Inflammatory macrophage (primary cell): ENCODE data around the gene RAC2.
A peak's percentile ranks its signal among the peaks of the same experiment; 100 is the strongest.

Experiments used
- DNase-seq, 2 donors: peaks; one replicate each; pipeline ENCODE4 v3.0.0-alpha.2; 2020 to 2022

Gene RAC2

DNA sequence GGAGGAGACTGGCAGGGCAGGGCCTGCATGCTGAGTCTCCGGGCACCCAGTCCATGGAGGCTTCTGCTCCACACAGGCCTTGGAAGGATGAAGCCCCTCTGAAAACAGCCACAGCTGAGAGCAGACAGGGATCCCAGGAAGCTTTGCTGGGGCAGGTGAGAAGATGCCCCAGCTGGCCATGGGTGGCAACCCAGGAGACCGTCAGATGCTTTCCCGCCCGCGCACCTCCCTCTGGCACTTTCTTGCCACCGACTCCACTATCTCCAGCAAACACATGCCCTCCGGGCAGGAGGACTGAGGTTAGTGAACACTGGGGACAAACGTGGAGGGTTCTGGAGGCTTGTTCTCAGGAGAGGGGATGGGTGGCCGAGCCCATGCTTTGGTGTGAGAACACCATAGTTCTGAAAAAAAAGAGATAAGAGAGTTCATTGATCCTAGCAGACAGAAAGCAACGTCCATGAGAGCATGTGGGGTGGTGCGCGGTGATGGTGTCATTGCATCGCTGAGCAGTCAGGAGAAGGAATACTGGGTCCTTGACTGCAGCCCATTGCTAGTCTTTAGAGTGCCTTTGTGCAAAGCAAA, 58.3 kb downstream of the RAC2 start:
- DNase-seq, result no peak

DNA sequence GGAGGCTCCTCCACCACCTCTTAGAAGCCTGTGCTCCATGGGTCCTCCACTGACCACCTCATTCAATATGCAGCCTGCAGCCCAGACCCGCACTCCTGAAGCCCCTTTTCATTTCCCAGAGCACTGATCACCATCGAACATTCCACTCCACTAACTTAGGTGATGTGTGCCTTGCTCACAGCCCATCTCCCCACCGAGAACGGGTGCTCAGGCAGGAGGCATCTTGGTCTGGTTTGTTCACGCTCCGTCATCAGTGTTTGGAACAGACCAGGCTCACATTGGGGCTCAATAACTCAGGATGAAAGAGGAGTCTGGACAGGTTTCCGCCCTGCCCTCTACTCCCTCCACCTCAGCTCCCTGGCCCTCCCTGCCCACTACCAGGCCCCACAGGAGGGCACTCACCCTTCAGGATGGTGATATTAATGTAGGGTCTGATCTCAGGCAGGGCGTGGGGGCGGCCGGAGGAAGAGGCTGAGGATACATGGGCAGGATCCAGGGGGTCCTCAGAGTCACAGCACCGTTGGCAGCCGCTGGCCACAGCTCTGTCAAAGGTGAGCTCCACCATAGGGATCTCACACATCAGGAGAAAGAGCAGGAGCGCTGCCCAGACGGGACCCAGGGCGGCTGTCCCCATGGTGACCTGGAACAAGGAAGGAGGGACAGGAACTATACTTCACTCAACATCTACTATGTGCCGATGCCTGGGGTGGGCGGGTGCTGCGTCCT, 59.1 kb downstream of the RAC2 start:
- no peak for DNase-seq

DNA sequence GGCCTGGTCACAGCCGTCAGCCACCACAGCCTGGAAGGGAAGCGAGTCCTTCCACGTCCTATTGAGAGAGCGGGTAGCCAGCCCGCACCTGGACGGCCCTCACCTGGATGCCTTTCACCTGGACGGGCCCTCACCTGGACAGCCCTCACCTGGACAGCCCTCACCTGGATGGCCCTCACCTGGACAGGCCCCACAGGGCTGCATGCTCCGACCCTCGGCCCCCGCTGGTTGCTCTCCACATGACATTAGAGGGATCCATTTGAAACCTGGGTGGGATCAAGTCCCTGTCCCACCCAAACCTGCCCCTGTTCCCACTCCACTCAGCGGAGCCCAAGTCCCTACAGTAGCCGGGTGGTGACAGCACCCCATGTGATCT, 59.7 kb downstream of the RAC2 start:
- no peak for DNase-seq

DNA sequence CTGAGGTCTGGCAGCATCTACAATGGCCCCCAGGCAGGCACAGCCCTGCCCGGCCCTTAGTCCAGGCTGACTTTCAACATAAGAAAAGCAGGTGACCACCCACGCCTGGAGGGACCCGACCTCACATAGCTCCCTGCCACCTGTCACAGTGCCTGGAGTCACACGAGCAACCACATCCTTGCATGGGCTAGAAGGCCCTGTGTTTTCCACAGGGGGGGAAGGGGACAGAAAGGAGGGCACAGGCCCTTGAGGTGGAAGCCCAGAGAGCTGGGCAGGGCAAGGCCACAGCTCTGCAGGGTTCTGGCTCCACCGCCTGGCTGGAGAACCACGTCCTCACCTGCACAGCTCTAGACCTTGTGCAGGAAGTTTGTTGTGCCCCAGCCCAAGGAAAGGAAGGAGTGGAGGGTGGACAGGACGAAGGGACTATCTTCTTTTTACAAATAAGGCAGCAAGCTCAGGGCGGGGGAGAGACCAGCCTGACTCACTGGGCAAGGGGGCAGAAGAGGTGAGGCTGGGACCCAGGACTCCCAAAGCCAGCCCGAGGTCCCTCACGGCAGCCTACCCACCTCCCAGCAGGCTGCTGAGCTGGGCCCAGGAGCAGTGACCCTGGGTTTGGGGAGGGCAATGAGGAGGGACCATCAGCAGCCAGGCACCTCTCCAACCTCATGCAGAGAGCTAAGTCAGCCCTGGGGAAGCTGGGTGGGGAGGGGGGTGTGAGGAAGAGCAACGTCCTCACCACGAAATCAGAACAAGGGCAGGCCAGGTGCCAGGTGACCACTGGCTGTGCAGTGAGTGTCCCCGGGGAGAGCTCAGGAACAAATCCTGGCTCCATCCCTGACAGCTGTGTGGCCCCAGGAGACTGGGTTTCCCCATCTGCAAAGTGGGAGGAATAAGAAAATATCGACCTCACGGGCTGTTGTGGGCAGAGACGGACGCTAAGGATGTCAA, 60.4 kb downstream of the RAC2 start:
- no peak for DNase-seq

DNA sequence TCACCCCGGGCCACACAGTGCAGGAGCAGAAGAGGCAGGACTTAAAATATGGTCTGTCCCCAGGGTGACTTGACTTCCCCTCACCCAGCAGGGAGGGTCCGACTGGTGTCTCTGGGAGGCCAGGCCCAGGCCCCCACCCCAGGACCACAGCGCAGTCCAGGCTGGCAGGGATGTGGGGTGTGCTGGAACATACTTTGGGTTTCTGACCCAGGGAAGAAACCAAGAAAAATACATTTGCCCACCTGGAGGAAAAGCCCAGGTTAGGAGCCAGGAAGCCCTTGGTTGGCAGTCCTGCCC, 61.2 kb downstream of the RAC2 start:
- no peak for DNase-seq

DNA sequence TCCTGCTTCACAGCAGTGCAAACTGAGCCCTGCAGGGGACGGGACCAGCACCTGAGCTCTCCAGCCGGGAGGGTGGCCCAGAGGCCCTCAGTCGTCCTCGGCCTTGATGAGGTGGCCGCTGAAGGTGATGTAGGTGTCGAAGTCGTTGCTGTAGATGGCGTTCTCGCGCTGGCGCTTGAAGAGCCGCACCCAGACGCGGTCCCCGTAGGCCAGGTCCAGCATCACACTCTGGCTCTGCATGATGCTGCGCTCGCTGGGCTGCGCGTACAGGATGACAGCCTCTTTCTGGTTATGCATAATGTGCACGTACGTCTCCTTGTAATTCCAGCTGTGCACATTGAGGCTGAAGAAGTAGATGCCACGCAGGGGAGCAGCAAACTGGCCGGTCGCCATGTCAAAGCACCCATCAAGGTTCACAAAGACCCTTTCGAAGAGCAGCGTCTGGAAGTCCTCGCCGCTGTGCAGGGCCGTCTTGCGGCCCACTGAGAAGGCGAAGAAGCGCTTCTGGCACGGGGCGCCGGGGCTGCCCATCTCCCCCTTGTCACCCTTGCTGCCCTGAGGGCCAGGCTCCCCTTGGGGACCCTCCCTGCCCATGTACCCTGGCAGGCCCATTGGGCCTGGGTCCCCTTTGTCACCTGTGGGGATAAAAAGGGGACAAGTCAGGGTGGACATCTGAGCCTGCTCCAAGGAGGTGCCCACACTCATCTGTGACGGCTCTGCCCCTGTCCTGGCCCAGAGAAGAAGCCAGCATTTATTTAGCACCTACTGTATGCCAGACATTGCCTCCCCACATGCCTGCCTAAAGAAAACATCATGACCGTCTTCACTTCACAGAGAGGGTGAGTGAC, 61.7 kb downstream of the RAC2 start:
- no peak for DNase-seq

DNA sequence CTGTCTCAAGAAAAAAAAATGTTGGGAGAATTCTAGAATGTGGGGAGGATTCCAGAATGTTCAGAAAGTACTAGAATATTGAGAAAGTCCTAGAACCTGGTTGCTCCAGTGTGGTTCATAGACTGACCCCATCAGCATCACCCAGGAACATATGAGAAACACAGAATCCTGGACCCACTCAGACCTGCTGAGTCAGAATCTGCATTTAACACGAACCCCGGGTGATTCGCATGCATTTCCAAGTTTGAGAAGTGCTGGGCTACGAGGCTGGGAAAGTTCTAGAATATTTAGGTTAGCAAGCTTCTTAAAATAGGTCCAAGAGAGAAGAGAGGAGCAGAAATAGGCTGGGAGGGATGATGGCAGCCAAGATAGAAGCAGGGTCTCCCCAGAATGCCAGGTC, 62.4 kb downstream of the RAC2 start:
- DNase-seq, result no peak

DNA sequence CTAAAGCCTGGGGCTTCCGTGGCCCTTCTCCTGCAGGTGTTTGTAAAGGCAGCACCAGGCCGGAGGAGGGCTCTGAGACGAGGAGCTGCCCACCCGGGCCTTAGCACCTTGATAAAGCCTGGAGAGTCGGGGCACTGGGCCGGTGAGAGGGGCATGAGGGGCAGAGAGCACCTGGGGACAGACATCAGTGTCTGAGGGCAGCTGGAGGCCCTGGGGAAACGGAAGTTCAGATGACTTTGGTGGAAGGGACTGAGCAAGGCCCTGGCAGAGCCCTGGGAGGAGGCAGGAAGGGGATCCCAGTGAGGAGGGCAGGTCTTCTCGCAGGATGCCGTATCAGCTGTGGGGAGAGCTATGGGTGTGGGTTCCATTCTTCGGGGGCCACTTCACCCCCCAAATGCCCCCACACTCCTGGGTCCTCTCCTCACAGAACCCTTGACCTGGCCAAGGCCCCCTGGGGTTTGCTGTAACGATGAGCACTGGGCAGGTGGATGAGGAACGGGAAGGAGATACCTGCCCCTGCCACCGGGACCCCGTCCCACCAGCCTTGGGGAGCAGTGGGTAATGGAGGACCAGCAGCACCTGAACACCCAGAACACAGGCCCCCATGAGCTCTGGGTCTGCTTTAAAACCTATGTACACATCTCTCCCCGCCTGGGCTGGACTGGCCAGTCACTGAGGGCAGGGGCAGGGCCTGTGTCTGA, 63.4 kb downstream of the RAC2 start:
- no peak for DNase-seq

DNA sequence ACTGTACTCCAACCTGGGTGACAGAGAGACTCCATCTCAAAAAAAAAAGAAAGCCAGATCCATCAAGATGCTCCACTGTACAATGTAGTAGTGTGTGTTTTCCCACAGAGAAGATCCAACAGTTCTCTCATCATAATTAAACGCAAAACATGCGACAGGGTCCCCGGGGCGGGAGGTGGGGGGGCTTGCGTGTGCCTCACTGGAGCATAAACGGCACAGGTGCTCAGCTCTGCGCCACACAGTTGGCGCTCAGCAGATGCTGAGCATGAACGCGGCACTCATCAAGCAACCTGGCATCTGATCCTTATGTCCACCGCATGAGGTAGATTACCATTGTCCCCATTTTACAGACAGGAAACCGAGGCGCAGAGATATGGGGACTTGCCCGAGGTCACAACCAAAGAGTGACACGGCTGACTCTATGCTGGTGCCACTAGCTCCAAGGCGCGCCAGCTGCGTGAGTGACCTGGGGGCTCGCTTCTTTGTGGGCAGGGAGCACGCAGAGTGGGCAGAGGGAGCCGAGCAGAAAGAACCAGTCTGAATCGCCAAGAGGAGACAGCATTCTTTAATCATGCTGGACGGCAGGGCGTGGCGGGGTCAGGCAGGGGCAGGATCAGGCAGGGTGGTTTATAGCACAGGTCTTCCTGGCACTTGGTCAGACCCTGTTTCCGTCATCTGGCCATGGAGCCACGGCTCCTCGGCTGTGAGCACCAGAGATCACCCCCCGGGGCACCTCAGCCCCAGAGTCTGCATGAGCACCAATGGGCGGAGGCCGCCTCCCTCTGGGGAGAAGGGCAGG, 64.2 kb downstream of the RAC2 start:
- DNase-seq, result no peak

DNA sequence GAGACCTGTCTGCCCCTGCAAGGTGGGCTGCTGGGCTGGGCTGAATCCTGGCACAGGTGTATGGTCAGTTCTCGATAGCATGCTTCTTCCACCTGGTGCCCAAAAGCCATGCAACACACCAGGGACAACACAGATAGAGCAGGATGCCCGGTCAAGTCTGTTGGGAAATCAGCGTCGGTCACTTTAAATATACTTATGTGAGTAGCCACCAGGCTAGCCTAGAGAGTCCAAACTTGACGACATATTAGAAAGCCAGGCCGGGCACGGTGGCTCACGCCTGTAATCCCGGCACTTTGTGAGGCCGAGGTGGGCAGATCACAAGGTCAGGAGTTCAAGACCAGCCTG, 65.0 kb downstream of the RAC2 start:
- no peak for DNase-seq

DNA sequence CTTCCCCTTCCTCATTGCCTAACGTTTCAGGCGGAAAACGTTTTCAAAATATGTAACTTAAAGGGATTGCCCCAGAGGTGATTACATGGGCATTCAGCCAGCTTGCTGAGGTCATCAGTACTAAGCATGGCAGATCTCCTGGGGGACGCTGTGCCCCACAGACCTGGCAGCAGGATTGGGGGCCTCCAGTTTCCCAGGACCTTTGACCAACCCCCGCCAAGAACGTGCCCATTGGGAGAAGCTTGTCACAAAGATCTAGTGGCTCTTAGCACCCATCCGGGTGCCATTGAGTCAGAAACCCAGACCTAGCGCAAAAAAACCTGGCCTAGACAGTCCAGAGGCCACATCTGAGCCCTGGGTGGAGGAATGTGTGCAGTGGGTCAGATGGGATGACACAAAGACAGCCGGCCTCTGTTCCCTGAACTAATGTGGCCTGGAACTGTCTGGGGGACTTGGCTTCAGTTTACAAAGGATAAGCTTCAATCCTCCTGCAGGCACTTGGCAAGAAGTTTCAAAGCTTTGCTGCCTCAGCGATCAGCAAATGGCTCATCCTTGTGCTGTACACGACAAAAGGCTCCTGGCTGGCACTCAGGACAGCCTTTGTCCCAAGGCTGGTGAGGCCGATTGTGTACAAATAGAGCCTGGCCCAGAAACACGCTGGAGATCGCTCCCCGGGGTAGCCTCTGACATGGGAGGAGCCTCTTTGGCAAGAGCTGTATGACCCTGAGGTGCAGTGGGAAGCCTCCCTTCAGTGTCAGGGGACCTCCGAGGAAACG, 65.5 kb downstream of the RAC2 start:
- peak; percentile 65 to 67 for DNase-seq

DNA sequence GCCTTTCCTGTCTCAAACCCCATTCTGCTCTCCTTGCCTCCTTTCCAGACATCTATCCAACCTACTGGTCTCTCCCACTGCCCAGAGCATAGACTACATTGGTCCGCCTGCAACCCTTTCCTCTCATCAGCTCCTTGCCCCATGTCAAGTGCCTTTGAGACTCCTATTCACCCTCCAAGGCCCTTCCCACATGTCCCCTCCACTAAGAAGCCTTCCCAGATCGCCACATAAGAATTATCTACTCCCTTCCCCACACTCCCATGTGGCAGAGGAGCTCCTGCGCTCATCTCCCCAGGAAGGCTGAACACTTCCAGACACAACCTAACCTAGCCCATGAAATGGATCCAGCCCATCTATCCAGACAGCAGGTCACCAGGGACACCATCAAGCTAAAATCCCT, 66.3 kb downstream of the RAC2 start:
- no peak for DNase-seq

DNA sequence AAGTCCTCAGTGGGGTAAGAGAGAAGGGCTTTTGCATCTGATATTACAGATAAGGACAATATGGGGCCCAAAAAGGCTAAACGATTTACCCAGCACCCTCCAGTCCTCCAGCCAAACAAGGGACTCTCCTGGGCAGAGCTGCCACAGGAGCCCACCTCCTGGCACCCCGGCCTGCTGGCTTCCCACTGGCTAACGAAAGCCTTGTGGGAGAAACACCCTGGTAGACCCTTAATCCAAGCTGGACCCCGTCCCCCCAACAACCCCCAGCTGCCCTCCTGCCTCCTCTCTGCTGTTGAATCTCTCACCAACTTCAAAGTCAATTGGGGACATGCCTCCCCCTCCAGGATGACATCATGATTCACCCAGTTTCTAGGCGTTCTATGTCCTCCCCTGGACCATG, 66.8 kb downstream of the RAC2 start:
- no peak for DNase-seq

DNA sequence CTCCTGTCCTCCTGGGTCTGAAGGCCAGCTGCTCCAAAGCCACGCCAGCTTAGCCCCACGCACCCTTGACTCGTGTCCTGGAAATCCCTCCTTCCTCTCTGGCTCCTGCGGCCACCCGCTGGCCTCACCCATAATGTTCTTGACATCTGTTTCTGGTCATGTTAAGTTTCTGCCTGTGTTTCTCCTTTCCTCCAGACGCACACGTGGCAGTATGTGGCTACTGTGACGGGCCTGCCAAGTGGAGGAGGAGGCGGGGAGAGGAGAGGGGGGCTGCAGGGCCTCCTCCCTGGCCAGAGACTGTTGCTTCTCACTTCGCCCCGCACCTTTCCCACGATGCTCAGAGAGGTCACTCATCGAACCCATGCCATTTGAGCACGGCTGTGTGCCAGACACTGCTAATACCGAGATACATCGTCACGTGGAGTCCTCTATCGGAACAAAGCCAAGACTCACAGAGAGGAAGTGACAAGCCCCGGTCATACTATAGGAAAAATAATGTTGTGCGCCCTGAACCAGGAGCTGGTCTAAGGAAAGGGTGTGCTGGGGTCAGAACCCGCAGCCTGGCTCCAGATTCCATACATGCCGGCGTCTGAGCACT, 67.5 kb downstream of the RAC2 start:
- peak; percentile 71 to 75 for DNase-seq

DNA sequence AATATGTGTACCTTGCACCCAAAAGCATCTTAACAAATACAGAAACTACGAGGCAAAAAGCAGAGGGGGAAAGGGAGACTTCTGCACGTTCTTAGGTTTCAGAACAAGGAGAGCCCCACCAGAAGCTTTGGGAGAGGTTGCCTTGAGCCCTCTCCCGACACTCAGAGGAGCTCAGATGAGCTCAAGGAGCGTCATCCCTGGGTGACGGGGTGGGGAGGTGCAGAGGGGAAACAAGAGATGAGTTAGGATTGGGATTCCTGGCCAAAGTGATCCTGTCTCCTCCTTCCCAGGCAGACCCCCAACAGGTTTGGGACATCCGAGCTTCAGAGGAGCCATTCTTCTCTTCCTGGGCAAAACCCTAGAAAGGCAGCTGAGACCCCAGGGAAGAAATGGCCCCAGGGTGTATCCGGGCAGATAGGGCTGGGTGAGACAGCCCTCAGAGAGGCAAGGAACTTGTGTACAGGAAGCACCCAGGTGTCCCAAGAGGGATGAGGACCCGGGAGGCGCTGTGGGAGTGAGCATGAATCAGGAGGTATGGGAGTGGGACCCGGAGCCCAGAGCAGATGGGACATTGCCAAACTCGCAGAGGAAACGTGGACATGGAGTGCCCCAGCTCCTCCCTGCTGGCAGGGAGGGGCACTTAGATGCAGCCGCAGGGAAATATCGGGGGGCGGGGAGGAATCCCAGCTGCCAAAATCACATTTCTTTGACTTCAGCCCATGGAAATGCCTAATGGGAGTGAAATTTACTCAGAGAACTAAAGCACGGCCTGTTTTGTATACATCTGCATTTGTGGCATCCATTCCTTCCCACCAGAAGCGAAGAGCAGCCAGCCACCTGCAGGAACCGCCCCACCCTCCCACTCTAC, 68.4 kb downstream of the RAC2 start:
- no peak for DNase-seq
